Occipital lobe (tissue), 2 donors: ENCODE results near the gene PTBP1. TPM values are rescaled to one million over a fixed set of nuclear protein-coding genes. Genes with fewer than 3 reads are reported as not detected.
"Not testable (repeated sequence)": the region's sequence is repeated elsewhere in the genome, so short reads cannot be mapped to it uniquely, and the experiment has no call there.

Source experiments
- DNase-seq: peaks from one replicate; lab custom pipeline; 2025; lab: John Stamatoyannopoulos, UW
- total RNA-seq: library from RNA; depleted of rRNA; stranded (reverse); fragments of >200 nt; gene quantifications from one replicate; pipeline ENCODE4 v1.2.3, GENCODE V29; 2014

The PTBP1 gene
- total RNA-seq, 1 donor from 2014 or later = 33.5 TPM

- no peak for DNase-seq
These were observed 30.6 kb downstream of the PTBP1 start, which contains the start of gene AZU1 for GRCh38 chr19:827710-828321. Gene AZU1, plus strand, starts transcription at chr19:827837. Its CDS starts 10 bp downstream, at chr19:827847.

- no peak for DNase-seq
These were observed 32.0 kb downstream of the PTBP1 start for GRCh38 chr19:829129-829758.

DNA sequence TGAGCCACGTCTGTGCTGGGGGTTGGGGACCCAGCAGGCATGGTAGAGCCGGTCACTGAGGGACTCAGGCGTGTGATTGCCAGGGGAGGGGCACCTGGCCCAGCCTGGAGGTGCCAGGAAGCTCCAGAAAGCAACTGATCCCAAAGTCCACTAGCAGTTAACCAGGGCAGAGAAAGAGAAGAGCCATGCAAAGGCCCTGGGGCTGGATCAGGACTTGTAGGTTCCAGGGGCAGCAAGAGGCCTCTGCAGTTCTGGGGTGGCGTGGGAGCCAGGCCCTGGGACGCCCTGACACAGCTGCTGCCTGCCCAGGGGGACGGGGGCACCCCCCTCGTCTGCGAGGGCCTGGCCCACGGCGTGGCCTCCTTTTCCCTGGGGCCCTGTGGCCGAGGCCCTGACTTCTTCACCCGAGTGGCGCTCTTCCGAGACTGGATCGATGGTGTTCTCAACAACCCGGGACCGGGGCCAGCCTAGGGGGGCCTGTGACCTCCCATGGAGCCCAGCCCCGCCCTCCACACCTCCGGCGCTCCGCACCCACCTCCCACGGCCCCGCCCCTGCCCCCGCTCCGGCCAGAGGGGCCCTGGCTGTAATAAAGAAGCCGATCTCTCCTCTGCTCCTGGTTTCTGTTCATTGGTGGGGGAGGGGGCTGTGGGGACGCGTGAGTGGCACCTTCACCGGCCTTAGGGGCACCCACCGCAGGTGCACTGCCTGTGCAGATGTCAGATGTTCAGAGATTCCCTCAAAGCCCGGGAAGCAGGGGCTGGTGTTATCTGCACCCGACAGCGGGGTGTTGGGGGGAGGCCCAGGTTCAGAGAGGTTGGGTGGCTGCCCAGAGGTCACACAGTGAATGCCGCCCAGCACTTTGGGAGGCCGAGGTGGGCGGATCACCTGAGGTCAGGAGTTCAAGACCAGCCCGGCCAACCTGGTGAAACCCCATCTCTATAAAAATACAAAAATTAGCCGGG lies 34.4 kb downstream of the PTBP1 start:
- DNase-seq = no peak

DNA sequence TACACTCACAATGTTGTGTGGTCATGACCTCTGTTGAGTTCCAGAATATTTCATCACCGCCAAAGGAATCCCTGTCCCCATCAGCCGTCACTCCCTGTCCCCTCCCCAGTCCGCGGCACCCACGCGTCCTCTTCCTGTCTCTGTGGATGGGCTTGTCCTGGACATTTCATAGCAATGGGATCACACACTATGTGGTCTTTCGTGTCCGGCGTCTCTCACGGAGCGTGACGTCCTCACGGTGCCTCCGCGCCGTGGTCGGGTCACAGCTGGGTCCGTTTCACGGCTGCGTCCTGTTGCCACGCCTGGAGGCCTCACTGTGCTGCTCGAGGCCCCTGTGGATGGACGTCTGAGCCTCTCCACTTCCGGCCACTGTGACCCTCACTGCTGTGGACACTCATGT lies 37.0 kb downstream of the PTBP1 start:
- no peak for DNase-seq

DNA sequence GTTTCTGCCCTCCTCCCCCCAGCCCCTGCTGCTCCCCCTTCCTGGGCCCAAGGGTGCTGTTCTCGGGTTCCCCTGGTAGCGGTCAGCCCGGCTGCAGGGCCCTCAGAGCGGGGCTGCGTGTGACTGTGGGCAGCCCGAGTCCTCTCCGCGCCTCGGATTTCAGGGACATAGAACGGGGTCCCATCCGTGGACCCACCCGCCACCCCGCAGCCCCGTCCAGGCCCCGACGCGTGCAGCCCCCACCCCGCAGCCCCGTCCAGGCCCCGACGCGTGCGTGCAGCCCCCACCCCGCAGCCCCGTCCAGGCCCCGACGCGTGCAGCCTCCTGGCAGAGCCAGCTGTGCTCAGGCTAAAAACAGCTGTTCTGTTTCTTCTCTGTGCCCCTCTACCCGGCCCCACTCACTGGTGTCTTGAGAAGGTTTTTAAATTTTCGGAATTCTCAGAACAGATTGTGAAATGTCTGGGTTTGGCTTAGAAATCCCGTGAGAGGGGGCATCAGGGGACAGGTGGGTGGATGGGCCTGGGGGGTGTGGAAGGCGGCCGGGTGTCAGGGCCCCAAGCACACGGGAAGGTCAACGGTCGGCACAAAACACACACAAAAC lies 38.1 kb downstream of the PTBP1 start:
- DNase-seq = no peak

DNA sequence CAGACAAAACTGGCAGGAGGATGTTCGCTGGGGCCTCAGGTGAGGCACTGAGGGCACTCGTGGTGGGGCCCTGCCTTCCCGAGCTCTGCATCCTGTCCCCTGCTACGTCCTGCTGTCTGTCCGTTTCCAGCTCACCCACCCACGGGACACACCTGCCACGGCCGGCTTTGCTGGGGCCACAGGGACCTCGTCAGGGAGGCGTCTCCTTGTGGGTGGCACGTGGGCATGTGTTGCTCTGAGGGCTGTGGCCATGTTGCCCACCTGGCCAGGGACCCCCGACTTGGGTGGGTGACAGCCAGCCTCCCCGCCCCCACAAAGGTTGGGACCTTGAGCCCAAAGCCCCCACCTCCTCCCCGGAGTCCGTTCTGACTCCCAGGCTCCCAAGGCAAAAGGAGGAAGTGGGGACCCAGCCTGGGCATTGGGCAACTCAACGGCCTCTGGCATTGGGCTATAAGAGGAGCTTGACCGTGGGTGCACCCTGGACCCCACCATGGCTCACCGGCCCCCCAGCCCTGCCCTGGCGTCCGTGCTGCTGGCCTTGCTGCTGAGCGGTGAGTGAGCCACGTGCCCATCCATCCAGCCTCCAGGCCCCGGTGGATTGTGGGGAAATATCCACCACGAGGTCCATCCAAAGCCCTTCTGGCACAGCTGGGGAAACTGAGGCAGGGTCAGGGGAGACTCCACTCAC lies 43.4 kb downstream of the PTBP1 start, which contains the start of gene PRTN3:
PRTN3 (plus strand) TSS at position 481 of the 688 bp plus-strand sequence; CDS start at position 491, 10 bp downstream.
- no peak for DNase-seq

- not testable (repeated sequence) for DNase-seq
These were observed 45.5 kb downstream of the PTBP1 start for GRCh38 chr19:842802-843179.

- no peak for DNase-seq
These were observed 46.1 kb downstream of the PTBP1 start for GRCh38 chr19:843180-843835.

GRCh38 chr19:843836-844545 lies 46.7 kb downstream of the PTBP1 start:
- no peak for DNase-seq

DNA sequence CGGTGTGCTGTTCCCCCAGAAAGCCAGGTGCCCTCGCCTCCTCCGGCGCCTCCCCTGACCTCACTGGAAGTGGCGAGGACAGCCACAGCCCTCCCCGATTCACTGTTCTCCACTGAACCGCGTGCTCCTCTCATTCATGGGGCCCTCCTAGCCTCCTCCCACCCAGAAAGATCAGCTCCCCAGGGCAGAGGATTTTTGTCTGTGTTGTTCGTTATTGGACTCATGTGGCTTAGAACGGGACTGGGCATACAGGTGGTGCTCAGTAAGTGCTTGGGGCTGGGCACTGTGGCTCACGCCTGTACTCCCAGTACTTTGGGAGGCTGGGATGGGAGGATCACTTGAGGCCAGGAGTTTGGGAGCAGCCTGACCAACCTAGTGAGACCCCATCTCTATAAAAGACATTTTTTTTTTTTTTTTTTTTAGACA lies 47.3 kb downstream of the PTBP1 start:
- DNase-seq = no peak

- DNase-seq = no peak
These were observed 48.7 kb downstream of the PTBP1 start for GRCh38 chr19:845707-846521.

- no peak for DNase-seq
These were observed 51.2 kb downstream of the PTBP1 start for GRCh38 chr19:848386-848921.

- not testable (repeated sequence) for DNase-seq
These were observed 51.9 kb downstream of the PTBP1 start for GRCh38 chr19:849195-849594.

GRCh38 chr19:850221-850978 lies 53.1 kb downstream of the PTBP1 start:
- no peak for DNase-seq

DNA sequence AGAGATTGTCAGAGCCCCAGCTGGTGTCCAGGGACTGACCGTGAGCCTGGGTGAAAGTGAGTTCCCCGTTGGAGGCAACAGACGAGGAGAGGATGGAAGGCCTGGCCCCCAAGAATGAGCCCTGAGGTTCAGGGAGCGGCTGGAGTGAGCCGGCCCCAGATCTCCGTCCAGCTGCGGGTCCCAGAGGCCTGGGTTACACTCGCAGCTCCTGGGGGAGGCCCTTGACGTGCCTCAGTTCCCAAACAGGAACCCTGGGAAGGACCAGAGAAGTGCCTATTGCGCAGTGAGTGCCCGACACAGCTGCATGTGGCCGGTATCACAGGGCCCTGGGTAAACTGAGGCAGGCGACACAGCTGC lies 53.7 kb downstream of the PTBP1 start:
- no peak for DNase-seq

DNA sequence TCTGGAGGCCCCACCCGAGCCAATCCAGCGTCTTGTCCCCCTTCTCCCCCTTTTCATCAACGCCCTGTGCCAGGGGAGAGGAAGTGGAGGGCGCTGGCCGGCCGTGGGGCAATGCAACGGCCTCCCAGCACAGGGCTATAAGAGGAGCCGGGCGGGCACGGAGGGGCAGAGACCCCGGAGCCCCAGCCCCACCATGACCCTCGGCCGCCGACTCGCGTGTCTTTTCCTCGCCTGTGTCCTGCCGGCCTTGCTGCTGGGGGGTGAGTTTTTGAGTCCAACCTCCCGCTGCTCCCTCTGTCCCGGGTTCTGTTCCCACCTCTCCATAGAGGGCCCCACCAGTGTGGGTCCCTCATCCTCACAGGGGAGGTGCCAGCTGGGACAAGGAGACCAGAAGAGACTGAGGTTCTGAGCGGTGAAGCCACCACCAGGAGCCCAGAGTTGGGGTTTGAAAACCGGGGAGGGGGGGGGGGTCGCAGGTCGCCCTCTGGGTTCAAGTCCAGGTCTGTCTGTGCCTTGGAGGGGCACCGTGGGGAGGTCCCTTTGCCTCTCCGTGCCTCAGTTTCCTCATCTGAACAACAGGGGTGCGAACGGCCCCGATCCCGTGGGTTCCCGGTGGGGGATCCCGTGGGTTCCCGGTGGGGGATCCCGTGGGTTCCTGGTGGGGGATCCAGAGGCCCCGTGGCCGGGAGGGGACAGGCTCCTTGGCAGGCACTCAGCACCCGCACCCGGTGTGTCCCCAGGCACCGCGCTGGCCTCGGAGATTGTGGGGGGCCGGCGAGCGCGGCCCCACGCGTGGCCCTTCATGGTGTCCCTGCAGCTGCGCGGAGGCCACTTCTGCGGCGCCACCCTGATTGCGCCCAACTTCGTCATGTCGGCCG lies 55.1 kb downstream of the PTBP1 start, which contains the start of gene ELANE:
ELANE (plus strand) TSS at position 168 of the 878 bp plus-strand sequence; CDS start at position 194, 26 bp downstream.
- DNase-seq = no peak
